HL-60 (cell line): Measurements from ENCODE around the gene NEK9.
"Not testable (repeated sequence)": the region's sequence is repeated elsewhere in the genome, so short reads cannot be mapped to it uniquely, and the experiment has no call there.

ENCODE experiments used
- DNase-seq, 2 experiments: peaks; one replicate each; pipeline ENCODE4 v3.0.0-alpha.2; 2010 to 2020; ENCODE audit warnings: low read depth in 1 of 2, low spot score in 1 of 2
- H3K27ac ChIP-seq: fragments of 250-450 bp; sonication (Bioruptor Pico); replicated peaks from 2 replicates; pipeline ENCODE4 v1.5.1; 2020; ENCODE audit warnings: mild to moderate bottlenecking, moderate library complexity
- H3K27me3 ChIP-seq: fragments of 250-450 bp; sonication (Bioruptor Pico); 2 replicates; pipeline ENCODE4 v1.5.1; 2021; ENCODE audit warnings: mild to moderate bottlenecking, moderate library complexity; ENCODE audit not compliant: insufficient read depth, poor library complexity, severe bottlenecking
- H3K4me3 ChIP-seq: replicated peaks from 2 replicates; pipeline ENCODE4 v1.5.1; 2011; ENCODE audit warnings: mild to moderate bottlenecking, control low read depth, low read length; ENCODE audit not compliant: insufficient read depth
- GABPA ChIP-seq: IDR thresholded peaks from 2 replicates; pipeline ENCODE4 v1.6.1; 2012; ENCODE audit warnings: low read depth
- POLR2AphosphoS5 ChIP-seq: IDR thresholded peaks from 2 replicates; pipeline ENCODE4 v1.6.1; 2012; ENCODE audit warnings: low read depth
- SPI1 ChIP-seq: IDR thresholded peaks from 2 replicates; pipeline ENCODE4 v1.6.1; 2012; ENCODE audit warnings: low read depth, mild to moderate bottlenecking, borderline replicate concordance
- TF ChIP-seq, protein P1 (sequence below): IDR thresholded peaks from 2 replicates; pipeline ENCODE4 v1.6.1; 2012; ENCODE audit warnings: low read depth; ENCODE audit not compliant: insufficient replicate concordance
- TF ChIP-seq, protein P2 (sequence below): IDR thresholded peaks from one replicate; pipeline ENCODE4 v1.5.1; 2011; ENCODE audit warnings: low read length, control low read depth, inconsistent platforms; ENCODE audit not compliant: insufficient read depth

Gene NEK9

DNA sequence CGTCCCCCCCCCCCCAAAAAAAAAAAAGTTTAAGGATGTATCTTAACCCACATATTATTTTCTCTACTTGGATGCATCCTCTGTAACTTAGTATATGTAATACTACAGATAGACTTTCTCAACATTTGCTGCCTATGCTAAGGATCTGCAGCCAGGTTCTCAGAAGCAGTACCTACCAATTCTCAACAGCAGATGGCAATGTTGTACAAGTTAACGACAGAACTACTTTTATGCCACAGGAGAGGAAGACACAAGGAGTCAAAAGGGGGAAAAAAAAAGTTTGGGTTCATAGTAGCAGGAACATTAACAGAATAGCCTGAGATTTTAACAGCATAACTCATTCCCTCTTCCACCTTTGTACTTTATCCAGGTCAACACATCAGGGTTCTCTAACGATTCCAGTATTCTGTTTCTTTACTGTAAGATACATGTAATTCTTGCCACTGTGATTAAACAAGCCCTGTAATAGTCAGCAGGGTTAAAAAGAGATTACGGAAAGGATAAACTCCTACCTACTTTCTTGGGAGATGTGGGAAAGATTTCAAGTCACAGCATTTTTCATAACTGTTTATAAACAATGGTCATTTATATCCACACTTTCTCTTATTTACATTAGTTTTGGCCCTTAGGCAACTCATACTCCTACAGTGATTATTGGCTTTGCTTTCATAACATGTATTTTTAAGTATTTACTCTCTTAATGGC is 5.7 kb upstream of the NEK9 start:
- Histone ChIP-seq H3K4me3 (no peak overlapping the region), H3K27ac (no peak overlapping the region), H3K27me3 (no peaks in the 10 kb centered on the region)
- TF ChIP-seq, protein P1, sequence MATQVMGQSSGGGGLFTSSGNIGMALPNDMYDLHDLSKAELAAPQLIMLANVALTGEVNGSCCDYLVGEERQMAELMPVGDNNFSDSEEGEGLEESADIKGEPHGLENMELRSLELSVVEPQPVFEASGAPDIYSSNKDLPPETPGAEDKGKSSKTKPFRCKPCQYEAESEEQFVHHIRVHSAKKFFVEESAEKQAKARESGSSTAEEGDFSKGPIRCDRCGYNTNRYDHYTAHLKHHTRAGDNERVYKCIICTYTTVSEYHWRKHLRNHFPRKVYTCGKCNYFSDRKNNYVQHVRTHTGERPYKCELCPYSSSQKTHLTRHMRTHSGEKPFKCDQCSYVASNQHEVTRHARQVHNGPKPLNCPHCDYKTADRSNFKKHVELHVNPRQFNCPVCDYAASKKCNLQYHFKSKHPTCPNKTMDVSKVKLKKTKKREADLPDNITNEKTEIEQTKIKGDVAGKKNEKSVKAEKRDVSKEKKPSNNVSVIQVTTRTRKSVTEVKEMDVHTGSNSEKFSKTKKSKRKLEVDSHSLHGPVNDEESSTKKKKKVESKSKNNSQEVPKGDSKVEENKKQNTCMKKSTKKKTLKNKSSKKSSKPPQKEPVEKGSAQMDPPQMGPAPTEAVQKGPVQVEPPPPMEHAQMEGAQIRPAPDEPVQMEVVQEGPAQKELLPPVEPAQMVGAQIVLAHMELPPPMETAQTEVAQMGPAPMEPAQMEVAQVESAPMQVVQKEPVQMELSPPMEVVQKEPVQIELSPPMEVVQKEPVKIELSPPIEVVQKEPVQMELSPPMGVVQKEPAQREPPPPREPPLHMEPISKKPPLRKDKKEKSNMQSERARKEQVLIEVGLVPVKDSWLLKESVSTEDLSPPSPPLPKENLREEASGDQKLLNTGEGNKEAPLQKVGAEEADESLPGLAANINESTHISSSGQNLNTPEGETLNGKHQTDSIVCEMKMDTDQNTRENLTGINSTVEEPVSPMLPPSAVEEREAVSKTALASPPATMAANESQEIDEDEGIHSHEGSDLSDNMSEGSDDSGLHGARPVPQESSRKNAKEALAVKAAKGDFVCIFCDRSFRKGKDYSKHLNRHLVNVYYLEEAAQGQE: no peak
- TF ChIP-seq, protein P2, sequence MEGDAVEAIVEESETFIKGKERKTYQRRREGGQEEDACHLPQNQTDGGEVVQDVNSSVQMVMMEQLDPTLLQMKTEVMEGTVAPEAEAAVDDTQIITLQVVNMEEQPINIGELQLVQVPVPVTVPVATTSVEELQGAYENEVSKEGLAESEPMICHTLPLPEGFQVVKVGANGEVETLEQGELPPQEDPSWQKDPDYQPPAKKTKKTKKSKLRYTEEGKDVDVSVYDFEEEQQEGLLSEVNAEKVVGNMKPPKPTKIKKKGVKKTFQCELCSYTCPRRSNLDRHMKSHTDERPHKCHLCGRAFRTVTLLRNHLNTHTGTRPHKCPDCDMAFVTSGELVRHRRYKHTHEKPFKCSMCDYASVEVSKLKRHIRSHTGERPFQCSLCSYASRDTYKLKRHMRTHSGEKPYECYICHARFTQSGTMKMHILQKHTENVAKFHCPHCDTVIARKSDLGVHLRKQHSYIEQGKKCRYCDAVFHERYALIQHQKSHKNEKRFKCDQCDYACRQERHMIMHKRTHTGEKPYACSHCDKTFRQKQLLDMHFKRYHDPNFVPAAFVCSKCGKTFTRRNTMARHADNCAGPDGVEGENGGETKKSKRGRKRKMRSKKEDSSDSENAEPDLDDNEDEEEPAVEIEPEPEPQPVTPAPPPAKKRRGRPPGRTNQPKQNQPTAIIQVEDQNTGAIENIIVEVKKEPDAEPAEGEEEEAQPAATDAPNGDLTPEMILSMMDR: peak; percentile 17
- peak; percentile 3; the same call in 1 of the 2 replicates for TF ChIP-seq SPI1
- TF ChIP-seq GABPA: no peak
- TF ChIP-seq POLR2AphosphoS5: no peak
- peak in 1 of 2 experiments; percentile 58 for DNase-seq

DNA sequence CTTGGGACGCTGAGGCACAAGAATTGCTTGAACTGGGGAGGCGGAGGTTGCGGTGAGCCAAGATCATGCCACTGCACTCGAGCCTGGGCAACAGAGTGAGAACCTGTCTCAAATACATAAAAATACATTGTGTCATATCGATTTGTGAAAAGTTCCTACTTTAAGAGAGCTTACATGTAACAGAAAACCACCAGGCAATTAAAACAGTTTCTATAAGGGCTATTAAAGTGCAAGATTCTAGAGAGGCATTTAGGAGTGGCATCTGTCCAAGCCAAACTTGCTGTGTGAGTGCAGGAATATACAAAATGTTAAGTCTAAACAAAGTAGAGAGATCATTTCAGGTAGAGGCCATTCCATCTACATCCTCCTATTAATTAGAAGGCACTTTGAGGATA is 1.7 kb upstream of the NEK9 start:
- no peak for DNase-seq
- H3K27ac ChIP-seq: no peak overlapping the region
- TF ChIP-seq SPI1 (no peak), GABPA (no peak), POLR2AphosphoS5 (no peak)
- TF ChIP-seq, protein P2: no peak
- TF ChIP-seq, protein P1: no peak
- H3K4me3 ChIP-seq: no peak overlapping the region
- no peaks in the 10 kb centered on the region for H3K27me3 ChIP-seq

DNA sequence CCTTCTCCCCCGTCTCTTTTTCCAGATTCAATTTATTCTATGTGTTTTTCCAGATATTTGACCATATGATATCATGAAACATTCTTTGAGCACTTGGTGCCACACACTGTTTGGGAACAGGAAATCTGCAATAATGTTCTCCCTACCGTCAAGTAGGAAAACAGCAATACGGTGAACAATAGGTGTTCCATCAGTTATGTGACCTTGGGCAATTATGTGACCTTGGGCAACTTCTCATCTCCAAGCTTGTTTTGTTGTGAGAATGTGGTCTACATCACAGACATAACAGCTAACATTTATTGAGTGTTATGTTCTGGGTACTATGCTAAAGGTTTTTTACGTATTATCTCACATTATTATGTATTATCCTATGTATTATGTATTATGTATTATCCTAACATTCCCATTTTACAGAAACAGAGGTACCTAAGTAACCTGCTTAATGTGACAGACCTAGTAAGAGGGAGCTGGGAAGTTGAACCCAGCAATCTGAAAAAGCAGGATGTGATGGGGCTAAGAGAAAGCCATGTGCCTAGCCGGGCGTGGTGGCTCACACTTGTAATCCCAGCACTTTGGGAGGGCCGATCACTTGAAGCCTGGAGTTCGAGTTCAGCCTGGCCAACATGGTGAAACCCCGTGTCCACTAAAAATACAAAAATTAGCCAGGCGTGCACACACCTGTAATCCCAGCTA is 1.2 kb upstream of the NEK9 start:
- H3K4me3 ChIP-seq: peak overlapping the region; percentile 60
- no peak for DNase-seq
- TF ChIP-seq, protein P1: no peak
- TF ChIP-seq, protein P2: no peak
- TF ChIP-seq POLR2AphosphoS5 (no peak), GABPA (no peak), SPI1 (no peak)
- peak overlapping the region; percentile 94 for H3K27ac ChIP-seq
- no peaks in the 10 kb centered on the region for H3K27me3 ChIP-seq

DNA sequence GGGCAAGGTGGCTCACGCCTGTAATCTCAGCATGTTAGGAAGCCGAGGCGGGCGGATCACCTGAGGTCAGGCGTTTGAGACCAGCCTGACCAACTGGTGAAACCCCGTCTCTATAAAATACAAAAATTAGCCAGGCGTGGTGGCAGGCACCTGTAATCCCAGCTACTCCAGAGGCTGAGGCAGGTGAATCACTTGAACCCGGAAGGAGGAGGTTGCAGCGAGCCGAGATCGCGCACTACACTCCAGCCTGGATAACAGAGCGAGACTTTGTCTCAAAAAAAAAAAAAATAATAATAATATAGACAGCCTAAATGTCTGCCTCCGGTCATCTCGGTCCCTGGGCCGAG is 599 bp upstream of the NEK9 start:
- Histone ChIP-seq H3K27ac (peak overlapping the region; percentile 94), H3K4me3 (peak overlapping the region; percentile 60)
- not testable (repeated sequence) for H3K27me3 ChIP-seq, DNase-seq
